LNCaP clone FGC (cell line): ENCODE results near the gene POMT1.
"Not testable (repeated sequence)": the region's sequence is repeated elsewhere in the genome, so short reads cannot be mapped to it uniquely, and the experiment has no call there.

Experiments used
- DNase-seq: peaks from one replicate; pipeline ENCODE4 v3.0.0-alpha.2; 2011; ENCODE audit warnings: low read depth
- H3K4me3 ChIP-seq: 2 replicates; pipeline ENCODE4 v1.5.1; 2011; ENCODE audit warnings: mild to moderate bottlenecking, low read depth, low read length, control low read depth
- CTCF ChIP-seq: IDR thresholded peaks from 2 replicates; pipeline ENCODE4 v1.5.1; 2012; ENCODE audit warnings: mild to moderate bottlenecking; ENCODE audit not compliant: control insufficient read depth, insufficient read depth; ENCODE audit errors: extremely low read depth

POMT1 gene, protein sequence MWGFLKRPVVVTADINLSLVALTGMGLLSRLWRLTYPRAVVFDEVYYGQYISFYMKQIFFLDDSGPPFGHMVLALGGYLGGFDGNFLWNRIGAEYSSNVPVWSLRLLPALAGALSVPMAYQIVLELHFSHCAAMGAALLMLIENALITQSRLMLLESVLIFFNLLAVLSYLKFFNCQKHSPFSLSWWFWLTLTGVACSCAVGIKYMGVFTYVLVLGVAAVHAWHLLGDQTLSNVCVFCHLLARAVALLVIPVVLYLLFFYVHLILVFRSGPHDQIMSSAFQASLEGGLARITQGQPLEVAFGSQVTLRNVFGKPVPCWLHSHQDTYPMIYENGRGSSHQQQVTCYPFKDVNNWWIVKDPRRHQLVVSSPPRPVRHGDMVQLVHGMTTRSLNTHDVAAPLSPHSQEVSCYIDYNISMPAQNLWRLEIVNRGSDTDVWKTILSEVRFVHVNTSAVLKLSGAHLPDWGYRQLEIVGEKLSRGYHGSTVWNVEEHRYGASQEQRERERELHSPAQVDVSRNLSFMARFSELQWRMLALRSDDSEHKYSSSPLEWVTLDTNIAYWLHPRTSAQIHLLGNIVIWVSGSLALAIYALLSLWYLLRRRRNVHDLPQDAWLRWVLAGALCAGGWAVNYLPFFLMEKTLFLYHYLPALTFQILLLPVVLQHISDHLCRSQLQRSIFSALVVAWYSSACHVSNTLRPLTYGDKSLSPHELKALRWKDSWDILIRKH

DNA sequence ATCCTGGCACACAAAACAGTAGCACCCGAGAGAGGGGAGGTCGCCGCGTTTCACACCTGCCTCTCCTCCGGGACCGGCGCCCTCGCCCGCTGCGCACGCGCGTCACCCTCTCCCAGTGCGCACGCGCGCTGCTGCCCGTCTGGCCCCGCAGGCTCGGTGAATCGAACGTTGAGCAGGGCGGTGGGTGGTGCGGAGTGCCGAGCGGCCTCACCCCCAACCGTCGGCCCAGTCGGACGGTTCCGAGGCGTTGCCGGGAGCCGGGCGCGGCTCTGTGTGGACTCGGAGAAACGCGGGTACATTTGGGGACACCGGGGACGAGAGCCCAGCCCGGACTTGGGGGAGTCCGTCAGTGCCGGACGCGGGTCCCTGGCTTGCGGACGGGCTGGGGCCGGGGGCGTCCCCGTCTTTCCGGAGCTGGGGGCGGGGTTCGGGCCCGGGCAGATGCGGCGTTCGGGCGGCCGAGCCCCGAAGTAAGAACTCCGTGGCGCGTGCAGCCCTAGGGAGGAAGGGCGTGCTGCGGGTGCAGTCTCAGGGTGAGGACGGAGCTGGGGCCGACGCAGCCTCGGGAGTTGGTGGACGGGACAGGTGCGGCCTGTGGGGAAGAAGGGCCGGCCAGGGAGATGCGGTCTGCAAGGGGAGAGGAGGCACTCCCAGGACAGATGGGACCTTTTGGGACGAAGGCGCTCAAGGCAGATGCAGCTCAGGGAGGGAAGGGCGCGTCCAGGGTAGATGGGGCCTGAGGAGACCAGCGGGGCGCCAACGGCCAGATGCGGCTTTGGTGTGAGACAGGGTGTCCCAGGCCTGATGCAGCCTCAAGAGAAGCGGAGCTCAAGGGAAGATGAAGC lies at the start of gene POMT1:
Gene POMT1, plus strand, starts transcription at position 138 of the 845 bp plus-strand sequence. CDS start 1,301 bp downstream, outside the sequence.
- DNase-seq = peak; percentile 54
- no peak for TF ChIP-seq CTCF
- peak within 1 kb of the TSS; percentile 87 for H3K4me3 ChIP-seq

- H3K4me3 ChIP-seq = no peak overlapping the region
- no peak for TF ChIP-seq CTCF
- no peak for DNase-seq
Measured at GRCh38 chr9:131454028-131454427, 48.7 kb upstream of the POMT1 start.

DNA sequence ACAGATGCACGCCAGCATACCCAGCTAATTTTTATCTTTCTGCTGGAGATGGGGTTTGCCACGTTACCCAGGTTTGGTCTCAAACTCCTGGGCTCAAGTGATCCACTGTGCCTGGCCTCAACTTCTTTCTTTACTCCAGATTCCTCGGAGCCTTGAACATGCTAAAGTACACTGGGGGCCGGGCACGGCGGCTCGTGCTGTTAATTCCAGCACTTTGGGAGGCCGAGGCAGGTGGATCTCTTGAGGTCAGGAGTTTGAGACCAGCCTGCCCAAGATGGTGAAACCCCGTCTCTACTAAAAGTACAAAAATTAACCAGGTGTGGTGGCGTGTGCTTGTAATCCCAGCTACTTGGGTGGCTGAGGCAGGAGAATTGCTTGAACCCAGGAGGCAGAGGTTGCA lies 47.1 kb upstream of the POMT1 start:
- not testable (repeated sequence) for H3K4me3 ChIP-seq, DNase-seq

DNA sequence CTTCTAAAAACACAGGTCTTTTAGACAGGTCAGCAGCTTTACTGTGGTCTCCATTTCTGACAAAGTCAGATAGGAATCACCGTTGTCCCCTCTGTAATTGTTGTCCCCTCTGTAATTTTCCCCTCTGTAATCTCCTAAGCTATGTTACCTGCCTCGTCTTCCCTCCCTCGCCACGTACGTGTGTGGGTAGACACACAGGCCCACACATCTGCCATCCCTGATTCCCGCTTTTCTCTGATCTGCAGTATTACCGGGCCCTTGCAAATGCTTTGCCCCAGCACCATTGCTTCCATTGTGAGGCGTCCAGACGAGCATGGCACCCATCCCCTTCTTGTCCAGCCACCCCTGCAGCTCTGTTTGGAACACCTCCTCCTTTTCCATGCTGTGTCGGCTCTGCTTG lies 45.0 kb upstream of the POMT1 start:
- no peak for DNase-seq
- TF ChIP-seq CTCF = no peak
- no peak overlapping the region for H3K4me3 ChIP-seq

- TF ChIP-seq CTCF = no peak
- no peak for DNase-seq
- H3K4me3 ChIP-seq = no peak overlapping the region
Measured at GRCh38 chr9:131459056-131459455, 43.7 kb upstream of the POMT1 start.

DNA sequence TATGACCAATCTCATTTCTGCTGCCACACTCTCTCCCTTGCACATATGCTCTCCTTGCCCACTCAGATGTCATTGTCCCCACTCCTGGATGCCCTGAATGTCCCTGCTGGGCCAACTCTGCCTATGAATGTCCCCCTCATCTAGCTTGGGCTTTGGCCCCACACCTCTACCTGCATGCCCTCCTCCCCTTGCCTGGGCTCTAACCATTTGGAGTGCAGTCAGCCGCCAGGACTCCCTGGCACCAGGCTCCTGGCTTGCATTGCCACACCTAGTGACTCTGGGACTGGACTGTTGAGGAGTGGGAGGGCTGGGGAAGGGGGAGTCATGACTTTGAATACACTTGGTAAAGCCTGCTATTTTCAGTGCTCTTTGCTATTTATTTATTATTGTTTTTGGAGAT lies 41.6 kb upstream of the POMT1 start:
- TF ChIP-seq CTCF = no peak
- DNase-seq = no peak

More for the DNA sequence above, 41.6 kb upstream of the POMT1 start:
- no peak overlapping the region for H3K4me3 ChIP-seq
